ENCODE measurements around the gene ZNF805.

DNA sequence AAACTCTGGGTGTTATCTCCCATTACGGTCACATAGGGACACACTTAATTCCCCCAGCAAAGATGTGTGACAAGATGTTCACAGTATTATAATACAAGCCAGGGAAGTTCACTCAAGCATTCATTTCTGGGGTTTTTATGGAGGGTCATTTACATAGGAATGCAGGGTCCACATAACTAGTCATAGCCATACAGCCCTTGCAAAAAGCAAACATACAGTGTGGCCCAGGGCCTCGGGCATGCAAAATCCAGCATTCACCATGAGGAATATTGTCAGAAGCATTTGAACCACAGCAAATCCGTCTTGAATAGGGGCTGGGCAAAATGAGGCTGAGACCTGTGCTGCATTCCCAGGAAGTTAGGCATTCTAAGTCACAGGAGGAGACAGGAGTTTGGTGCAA is 26.9 kb downstream of the ZNF805 start:
- no peak for TF ChIP-seq POLR2A (IDR thresholded peaks at IDR 0.05)
- TF ChIP-seq, protein P1, sequence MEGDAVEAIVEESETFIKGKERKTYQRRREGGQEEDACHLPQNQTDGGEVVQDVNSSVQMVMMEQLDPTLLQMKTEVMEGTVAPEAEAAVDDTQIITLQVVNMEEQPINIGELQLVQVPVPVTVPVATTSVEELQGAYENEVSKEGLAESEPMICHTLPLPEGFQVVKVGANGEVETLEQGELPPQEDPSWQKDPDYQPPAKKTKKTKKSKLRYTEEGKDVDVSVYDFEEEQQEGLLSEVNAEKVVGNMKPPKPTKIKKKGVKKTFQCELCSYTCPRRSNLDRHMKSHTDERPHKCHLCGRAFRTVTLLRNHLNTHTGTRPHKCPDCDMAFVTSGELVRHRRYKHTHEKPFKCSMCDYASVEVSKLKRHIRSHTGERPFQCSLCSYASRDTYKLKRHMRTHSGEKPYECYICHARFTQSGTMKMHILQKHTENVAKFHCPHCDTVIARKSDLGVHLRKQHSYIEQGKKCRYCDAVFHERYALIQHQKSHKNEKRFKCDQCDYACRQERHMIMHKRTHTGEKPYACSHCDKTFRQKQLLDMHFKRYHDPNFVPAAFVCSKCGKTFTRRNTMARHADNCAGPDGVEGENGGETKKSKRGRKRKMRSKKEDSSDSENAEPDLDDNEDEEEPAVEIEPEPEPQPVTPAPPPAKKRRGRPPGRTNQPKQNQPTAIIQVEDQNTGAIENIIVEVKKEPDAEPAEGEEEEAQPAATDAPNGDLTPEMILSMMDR (IDR thresholded peaks at IDR 0.05) = no peak

Data from ovary (tissue), 3 donors.